NAMALWA (cell line): ENCODE data around the gene CREB5.
"Not testable (repeated sequence)": the region's sequence is repeated elsewhere in the genome, so short reads cannot be mapped to it uniquely, and the experiment has no call there.

Experiments used
- DNase-seq: peaks from one replicate; pipeline ENCODE4 v3.0.0-alpha.2; 2015; ENCODE audit warnings: low spot score

CREB5 gene

DNA sequence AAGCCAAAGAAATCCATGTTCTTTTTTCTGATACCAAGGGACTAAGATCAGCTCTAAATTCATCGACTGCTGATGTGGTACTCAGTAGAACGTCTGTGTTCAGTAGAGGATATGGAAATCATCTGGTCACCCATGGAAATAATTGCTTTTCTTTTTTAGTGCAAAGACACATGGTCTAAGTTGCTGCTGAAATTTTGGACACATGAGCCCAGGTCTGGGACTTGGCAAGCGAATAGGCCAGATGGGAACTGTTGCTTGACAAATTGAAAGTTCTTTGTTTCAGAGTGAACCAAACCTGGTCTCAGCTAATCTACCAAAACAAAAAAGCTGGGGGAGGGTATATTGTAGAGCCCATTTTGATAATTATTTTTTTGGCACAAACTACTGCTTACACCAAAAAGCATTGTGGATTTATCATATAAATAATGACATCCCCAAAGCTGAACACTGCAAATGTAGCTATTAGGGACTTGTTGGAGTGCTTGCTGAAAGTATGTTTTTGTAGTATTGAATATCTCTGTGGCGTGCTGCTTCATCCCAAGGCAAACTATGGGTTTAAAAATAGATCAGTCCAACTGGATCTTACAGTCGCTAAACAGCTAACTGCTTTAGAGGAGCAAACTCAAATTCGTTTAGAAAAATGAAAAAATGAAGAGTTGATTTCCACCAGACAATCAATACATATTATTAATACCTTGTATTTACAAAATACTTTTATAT lies 401.1 kb downstream of the CREB5 start:
- no peak for DNase-seq

DNA sequence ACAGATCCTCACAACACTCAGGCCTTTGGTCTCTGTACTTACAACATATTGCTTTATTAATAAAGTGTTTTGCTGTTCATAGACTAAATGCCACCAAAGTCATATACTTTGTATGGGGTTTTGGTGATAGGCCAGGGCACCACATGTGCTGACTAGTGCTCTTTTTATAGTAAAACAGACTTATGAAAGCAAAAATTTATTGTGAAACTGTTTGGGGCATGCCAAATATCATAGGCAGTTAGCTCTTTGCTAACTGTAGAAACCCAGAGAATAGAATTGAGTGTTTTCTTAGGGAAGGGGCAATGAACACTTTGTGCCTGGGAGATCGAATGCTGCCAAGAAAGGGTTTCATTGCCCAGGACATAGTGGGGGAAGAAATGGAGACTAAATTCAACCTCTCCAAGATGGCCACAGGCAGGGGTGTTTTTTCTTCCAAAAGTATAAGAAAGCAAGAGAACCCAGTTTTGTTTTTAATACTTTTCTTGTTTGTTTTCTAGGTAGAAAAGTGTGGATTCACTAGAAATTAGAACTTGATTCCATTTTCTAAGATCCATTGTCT lies 403.1 kb downstream of the CREB5 start:
- no peak for DNase-seq

DNA sequence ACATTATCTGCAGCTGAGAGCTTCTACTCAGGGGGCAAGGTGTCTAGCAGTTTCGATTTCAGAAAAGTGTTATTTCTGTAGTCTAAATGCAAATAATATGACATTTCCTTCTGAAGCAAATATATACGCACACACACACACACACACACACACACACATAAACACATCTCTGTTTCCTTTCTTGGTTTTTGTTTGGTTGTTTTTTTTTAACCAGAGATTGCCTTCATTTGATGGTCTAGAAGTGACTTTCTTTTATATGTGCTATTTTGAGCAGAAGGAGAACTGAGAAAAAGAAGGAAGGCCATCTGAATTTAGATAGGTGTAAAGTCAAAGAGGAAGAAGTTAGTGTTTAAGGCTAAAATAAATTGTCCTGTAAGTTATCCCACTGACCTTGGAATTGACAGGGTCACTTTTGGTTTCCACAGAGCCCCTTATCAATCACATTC lies 403.6 kb downstream of the CREB5 start:
- peak; percentile 84 for DNase-seq

DNA sequence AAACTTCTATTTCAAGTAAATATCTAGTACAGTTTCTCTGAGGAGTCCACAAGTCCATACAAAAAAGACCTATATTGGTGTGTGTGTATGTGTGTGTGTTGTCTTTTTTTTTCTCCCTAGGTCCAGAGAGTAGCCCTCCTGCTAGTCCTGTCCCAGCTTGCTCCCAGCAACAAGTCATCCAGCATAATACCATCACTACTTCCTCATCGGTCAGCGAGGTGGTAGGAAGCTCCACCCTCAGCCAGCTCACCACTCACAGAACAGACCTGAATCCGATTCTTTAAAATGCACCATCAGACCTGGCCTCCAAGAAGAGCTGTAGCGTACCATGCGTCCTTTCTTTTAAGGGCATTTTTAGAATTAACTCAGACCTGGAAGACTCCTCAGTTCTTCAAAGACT lies 406.7 kb downstream of the CREB5 start:
- DNase-seq: no peak

DNA sequence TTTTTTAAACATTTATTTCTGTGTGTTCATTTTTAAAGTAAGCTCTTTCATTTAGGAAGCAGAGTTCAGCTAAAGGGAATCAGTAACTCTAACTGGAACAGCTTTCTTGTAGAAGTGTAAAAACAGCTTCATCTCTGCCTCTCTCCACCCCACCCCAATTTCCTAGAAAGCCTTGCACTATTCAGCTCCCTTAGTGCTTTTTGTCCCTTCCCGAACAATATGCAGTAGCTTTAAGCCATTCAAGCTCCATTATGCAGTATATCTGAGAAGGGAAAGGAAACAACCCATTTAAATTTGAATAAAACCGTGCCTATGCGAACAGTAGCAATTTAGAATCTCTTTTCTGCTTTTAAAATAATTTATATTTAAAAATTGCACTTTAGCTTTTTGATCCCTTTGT lies 411.3 kb downstream of the CREB5 start:
- no peak for DNase-seq

DNA sequence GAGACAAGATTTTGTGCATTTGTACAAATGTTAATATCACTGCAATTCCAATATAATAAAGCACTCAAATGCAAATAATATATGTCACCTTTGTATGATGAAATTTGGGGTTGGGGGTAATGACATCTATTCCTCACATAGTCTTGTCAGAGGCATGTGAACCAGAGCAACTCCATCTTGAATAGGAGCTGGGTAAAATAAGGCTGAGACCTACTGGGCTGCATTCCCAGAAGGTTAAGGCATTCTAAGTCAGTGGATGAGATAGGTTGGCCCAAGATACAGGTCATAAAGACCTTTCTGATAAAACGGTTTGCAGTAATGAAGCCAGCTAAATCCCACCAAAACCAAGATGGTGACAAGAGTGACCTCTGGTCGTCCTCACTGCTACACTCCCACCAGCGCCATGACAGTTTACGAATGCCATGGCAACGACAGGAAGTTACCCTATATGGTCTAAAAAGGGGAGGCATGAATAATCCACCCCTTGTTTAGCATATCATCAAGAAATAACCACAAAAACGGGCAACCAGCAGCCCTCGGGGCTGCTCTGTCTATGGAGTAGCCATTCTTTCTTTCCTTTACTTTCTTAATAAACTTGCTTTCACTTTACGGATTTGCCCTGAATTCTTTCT lies 413.6 kb downstream of the CREB5 start:
- DNase-seq: not testable (repeated sequence)

DNA sequence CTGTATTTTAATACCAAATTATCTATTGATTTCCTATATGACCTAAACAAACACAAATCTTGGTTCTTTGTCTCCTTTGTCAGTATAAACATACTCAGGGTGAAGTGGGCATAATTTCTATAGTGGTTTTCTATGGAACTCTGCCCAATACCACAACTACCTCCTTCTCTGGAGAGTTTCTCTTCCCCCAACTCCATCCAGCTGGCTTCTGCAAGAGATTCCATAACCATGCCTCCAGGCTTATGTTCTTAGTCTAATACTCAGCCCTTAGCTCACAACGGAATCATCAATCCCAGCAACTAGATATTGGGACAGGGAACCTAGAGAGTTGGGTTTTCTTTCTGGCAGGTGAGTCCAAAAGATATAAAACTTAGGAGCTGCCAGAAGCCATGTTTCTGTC lies 418.5 kb downstream of the CREB5 start:
- no peak for DNase-seq

DNA sequence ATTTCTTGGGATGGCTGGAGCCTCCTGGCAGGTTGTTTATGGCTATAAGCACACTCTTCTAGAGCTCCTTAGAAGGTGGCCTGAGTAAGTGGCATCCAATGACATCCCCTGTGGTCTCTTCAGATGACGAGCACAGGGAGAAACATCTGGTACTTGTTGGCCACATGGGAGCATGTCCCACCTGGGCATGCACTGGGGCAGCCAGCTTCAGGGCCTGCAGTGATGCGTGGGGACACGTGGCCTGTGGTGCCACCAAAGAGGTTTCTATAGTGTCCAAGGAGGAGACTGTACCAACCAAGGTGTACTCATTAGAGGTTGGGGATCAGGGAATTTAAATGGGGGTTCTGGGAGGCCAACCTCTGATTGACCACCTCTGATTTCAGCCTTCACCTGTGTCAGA lies 420.4 kb downstream of the CREB5 start:
- DNase-seq: no peak

DNA sequence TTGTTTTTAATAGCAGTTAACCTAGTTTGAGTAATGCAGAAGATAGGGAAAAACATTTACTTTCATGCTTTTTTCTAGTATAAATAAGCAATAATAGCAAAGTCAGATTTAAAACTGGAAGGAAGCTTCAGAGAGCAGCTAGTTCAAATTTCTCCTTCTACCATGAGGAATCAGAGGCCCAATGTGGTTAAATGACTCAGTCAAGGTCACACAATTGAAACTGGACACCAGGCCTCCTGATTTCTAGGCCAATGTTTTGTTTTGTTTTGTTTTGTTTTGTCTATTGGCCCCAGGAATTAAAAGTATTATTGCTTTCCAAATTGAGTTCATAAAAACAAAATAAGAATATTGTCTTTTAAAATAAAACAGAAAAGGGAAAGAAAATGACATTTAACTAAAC lies 423.5 kb downstream of the CREB5 start:
- no peak for DNase-seq

DNA sequence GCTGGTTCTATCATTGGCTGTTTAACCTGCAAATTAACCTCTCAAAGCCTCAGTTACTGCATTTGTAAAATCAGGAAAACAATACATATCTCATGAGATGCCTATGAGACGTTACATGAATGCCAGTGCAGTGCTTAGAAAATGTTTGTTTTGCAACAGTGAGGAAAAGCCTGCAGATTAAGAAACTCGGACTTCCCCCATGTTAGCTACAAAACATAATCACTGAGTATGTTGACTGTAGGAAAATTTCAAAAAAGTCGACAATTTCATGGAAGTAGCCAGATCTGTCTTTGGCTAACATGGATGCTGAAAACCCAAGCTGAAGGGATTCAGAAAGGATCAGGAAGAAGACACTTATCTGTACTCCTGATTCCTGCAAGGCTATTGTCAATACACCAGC lies 424.4 kb downstream of the CREB5 start:
- DNase-seq: no peak

DNA sequence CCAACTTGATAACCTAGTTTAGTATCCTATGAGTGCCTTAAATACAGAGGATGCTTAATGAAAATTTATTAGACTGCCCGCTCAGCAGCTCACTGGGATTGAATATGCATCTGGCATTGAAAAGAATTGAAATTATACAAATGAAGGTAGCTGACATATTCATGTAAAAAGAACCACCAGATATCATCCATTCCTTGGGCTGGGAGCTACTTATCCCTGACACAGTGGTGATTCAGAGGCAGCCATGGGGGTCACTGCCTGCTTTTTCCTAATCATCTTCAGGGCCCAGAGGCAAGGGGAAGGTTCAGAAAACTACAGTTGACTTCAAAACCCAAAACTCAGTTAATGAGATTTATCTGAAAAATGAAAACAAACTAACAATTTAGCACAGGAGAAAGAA lies 424.9 kb downstream of the CREB5 start:
- DNase-seq: no peak

DNA sequence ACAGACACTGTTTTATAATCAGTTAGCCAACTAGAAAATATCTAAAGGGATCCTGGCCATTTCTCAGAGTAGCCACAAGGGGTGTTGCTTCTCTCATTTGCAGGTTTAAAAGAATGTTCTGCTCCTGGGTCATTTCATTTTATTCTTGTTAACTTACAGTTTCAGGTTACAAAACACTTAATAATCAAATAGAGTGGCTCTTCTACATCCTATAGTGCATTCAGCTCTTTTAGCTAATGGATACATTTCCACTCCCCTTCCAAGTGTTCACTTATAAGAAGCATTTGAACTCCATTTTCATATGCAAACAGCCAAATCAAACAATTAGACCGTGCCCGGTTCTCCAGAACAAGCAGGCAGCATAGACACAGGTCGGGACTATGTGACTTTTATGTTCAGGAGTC lies 428.3 kb downstream of the CREB5 start:
- DNase-seq: peak; percentile 51

DNA sequence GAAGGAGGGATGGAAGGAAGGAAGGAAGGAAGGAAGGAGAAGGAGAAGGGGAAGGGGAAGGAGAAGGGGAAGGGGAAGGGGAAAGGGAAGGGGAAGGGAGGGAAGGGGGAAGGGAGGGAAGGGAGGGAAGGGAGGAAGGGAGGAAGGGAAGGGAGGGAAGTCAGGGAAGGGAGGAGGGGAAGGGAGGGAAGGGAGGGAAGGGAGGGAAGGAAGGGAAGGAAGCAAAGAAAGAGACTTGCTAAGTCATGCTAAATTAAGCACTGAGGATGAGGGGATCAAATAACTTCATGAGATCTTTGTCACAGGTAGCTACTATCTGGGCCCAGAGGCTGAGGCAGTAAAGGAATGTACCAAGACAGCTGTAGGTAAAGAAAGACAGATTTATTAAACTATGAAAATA lies 429.4 kb downstream of the CREB5 start:
- no peak for DNase-seq

DNA sequence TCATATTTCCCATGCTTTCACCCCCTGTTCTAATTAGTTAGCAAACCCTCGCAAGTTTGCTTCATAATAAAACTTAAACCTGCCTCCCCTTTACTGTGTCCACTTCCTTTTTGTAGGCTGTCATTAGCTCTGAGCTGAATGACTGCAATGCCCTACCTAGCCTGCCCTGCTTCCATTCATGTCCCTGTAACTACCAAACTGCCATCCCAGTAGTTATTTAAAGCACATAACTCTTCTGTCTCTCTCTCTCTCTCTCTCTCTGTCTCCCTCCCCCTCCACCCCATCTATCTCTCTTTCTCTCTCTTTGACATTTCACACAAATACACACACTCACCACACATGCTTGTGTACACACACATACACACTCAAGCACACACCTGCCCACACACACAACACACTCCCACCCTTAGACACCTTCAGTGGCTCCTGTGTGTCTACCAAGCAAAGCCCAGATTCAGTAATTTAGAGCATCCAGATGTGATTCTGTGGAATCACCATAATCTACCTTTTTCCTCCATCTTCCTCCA lies 430.5 kb downstream of the CREB5 start:
- DNase-seq: no peak

DNA sequence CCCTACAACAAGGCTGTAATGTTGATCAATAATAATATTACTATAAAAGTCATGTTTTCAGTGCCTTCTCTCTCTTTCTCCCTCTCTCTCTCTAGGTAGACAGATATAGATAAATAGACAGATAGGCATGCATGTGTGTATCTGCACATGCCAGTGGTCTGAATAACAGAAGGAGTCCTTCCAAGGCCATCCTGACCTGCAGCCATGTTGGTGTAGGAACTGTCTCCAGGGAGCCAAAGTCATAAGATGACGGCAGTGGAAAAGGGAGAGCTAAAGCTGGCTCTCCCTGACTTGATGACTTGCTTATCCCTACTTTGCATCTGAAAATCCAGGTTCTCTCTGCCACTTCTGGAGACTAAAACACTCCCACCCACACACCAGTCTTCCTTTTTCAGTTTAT lies 432.8 kb downstream of the CREB5 start:
- DNase-seq: no peak

DNA sequence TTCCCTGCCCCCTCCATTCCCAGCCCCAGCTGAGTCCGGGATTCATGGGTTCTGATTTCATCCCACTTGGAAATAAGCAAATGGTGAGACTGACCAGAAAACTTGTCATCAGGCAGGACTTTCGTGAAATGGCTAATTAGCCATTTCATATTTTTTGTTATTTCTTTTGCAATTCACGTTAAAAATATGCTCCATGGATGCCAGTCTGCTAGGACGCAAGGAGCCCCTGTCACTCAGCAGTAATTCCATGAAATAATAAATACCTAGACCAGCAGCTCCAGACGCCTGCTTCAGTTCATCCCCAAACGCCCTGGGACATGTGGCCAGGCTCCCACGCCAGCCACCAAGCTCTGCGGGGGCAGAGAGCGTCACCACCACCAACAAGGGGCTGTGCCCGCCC lies 434.9 kb downstream of the CREB5 start:
- no peak for DNase-seq

DNA sequence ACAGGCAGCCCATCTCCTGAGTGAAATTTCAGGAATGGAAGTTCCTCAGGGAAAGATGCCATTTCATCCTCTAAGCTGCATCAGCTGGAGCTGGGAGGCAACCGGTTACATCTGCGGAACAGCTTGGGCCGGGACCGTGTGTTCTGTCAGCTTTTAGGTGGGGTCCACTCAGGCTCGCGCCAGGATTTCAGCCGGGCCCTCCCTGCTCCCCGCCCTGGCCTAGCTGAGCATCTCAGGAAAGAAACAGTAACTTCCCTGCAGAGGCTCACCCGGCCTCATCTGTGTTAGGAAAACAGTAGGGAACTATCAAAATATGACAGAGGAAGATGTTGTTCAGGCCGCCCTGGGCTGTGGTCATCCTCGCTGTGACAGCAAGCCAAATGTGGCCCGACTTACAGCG lies 435.4 kb downstream of the CREB5 start:
- no peak for DNase-seq

DNA sequence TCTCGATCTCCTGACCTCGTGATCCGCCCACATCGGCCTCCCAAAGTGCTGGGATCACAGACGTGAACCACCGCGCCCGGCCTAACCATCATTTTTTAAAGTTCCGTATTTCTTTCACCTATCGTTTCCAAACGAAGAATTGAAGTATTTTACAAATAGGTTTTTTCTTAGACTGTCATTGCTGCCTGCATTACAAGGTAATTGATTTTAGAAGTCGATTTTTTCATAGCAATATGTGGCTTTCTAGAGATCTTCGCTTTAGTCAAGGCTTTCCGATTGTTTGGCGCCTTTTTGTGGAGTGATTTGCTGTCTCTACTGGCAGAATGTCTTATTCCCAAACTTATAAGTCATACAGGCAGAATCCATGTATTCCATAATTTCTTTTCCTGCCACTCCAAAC lies 436.6 kb downstream of the CREB5 start:
- no peak for DNase-seq

DNA sequence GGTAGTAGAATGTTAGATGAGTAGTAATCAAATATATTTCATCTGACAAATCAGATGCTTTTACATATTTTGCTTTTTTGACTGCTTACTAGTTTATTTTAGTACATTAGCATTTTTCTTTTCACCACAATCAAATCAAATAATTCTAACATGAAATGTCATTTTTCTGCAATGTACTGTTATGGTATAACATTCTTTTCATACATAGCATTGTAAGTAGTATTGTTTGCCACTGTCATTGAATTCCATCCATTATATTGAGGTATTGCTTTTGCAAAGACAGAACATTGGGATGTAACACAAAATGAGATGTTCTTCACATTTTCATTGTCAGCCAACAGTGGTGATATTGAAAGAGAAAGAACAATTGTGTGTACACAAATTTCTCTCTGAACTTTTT lies 438.4 kb downstream of the CREB5 start:
- no peak for DNase-seq

DNA sequence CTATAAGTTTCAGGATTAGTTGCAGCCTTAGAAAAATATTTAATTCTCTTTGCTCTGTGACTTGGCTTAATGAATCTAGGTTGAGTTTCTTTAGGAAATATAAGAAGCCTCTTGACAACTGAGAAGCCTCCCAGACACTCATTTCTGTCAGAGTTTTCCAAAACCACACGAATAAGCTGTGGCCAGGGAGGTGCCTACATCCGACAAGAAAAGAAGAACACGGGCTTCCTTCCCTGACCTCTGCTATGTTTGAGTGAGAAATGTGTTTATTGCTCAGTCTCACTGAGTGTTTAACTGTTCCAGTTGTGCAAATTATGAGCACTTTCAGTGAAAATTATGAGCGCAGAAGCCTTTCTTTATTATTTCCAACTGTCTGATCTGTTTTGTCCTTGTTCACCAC lies 440.8 kb downstream of the CREB5 start:
- DNase-seq: peak; percentile 20

DNA sequence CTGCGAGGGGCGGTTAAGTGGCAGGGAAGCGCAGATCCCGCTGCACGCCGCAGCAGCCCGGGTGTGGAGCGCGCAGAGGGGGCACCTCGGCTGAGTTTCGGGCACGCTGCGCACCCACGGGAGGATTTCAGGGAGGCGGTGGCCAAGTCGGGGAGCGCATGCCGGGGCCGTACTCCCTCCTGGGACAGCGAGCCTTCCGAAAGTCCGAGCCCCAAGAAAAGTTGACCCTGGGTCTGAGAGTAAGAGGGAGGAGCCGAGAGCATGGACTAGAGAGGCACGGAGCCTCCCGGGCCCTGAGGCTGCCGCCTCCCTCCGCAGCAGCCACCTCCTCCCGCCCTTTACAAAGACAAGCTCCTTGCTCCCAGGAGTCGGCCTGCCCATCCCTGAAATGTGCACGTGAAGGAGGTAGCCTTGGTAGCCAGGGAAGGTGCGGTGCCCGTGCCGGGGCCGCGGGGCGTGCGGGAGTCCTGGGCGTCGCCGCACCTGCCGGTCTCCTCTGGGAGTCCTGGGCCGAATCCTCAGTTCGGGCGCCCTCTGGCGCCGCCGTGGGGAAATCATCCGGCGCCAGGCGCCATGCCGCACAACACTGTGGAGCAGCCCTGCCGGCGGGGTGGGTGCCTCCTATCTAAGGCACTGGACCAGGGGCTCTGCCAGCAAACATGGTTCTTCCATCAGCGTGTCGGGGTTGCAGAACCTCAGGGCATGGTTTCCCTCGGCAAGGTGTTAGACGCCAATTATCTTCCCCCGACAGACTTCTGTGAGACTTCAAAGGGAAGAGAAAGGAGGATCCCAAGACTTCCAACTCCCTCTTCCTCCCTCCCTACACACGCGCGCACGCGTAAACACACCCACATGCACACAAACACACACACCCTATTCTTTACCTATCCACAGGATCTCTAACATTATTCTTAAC lies 441.8 kb downstream of the CREB5 start:
- DNase-seq: peak; percentile 92

DNA sequence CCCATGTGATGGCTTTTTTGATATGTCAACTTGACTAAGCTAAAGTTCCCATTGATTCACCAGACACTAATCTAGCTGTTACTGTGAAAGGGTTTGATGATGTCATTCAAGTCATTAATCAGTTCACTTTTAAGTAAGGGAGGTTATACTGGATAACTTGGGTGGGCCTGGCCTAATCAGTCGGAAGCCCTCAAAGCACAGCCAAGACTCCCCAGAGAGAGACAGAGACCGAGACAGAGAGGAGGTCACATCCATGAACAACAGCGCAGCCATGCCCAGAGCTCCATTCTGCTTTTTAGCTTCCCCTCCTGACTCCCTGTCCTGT lies 442.4 kb downstream of the CREB5 start:
- no peak for DNase-seq
